ENCODE results near the gene CTXN3.

DNA sequence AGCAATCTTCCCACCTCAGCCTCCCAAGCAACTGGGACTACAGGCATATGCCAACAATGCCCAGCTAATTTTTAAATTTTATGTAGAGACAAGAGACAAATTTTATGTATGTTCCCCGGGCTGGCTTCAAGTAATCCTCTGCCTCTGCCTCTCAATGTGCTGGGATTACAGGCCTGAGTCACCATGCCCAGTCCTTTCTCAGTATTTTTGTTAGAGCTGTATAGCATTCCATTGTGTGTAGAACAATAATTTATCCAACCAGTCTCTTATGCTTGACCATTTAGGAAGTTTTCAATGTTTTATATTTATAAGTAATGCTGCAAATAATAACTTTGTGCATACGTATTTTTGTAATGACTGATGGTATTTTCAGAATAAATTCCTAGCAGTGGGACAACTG is 38.9 kb upstream of the CTXN3 start:
- TF ChIP-seq, protein P1, sequence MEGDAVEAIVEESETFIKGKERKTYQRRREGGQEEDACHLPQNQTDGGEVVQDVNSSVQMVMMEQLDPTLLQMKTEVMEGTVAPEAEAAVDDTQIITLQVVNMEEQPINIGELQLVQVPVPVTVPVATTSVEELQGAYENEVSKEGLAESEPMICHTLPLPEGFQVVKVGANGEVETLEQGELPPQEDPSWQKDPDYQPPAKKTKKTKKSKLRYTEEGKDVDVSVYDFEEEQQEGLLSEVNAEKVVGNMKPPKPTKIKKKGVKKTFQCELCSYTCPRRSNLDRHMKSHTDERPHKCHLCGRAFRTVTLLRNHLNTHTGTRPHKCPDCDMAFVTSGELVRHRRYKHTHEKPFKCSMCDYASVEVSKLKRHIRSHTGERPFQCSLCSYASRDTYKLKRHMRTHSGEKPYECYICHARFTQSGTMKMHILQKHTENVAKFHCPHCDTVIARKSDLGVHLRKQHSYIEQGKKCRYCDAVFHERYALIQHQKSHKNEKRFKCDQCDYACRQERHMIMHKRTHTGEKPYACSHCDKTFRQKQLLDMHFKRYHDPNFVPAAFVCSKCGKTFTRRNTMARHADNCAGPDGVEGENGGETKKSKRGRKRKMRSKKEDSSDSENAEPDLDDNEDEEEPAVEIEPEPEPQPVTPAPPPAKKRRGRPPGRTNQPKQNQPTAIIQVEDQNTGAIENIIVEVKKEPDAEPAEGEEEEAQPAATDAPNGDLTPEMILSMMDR (IDR thresholded peaks at IDR 0.05): no peak
- TF ChIP-seq POLR2A (IDR thresholded peaks at IDR 0.05): no peak
